IMR-90 (cell line): Measurements from ENCODE around the gene POLR1D. TPM values are rescaled to one million over a fixed set of nuclear protein-coding genes. Genes with fewer than 3 reads are reported as not detected.

Source experiments
- ATAC-seq: fragments of 200-7000 bp; cut with Tn5 transposase; 2 replicates; pipeline ENCODE4 v1.9.1; 2020; ENCODE audit warnings: low read depth, mild to moderate bottlenecking, moderate library complexity
- BruUV-seq: library from RNA; stranded (reverse); fragments of 400-500 nt; replicated peaks from 2 replicates; lab custom pipeline; 2021; lab: Mats Ljungman, UMichigan
- CTCF ChIA-PET: fragments of 300-600 bp; formaldehyde crosslinking; extraction: SDS; loops from one replicate; lab custom pipeline; 2021; ENCODE audit warnings: antibody characterized with exemption; lab: Yijun Ruan, JAX
- POLR2A ChIA-PET: fragments of 300-600 bp; sonication (Branson Sonifier 250); formaldehyde crosslinking; loops from one replicate; lab custom pipeline; 2022; ENCODE audit warnings: antibody characterized with exemption; ENCODE audit not compliant: unreplicated experiment; lab: Charles Lee
- DNase-seq: peaks from one replicate; pipeline ENCODE4 v3.0.0; 2013
- H2AFZ ChIP-seq: replicated peaks from 2 replicates; pipeline ENCODE3; 2013; ENCODE audit warnings: low read length, mild to moderate bottlenecking; ENCODE audit not compliant: poor library complexity
- H2AK5ac ChIP-seq: 2 replicates; pipeline ENCODE4 v1.6.1; 2013; ENCODE audit warnings: low read depth, low read length, inconsistent platforms
- H2AK9ac ChIP-seq: replicated peaks from 2 replicates; pipeline ENCODE3; 2013; ENCODE audit warnings: mild to moderate bottlenecking, low read depth, low read length, moderate library complexity; ENCODE audit not compliant: poor library complexity
- H2BK120ac ChIP-seq: 2 replicates; pipeline ENCODE4 v1.6.1; 2013; ENCODE audit warnings: low read depth, low read length, inconsistent platforms
- H2BK15ac ChIP-seq: 3 replicates; pipeline ENCODE4 v1.6.1; 2013; ENCODE audit warnings: low read depth, low read length, inconsistent platforms
- H2BK20ac ChIP-seq: 2 replicates; pipeline ENCODE4 v1.6.1; 2013; ENCODE audit warnings: low read depth, mild to moderate bottlenecking, inconsistent platforms, low read length, moderate library complexity
- H2BK5ac ChIP-seq: 2 replicates; pipeline ENCODE4 v1.6.1; 2013; ENCODE audit warnings: mild to moderate bottlenecking, low read depth, low read length, inconsistent platforms; ENCODE audit not compliant: poor library complexity, severe bottlenecking
- H3K14ac ChIP-seq: replicated peaks from 2 replicates; pipeline ENCODE4 v1.6.1; 2013; ENCODE audit warnings: low read depth, low read length, inconsistent platforms
- H3K18ac ChIP-seq: 2 replicates; pipeline ENCODE4 v1.6.1; 2013; ENCODE audit warnings: low read depth, low read length, control low read depth
- H3K23ac ChIP-seq: 2 replicates; pipeline ENCODE4 v1.6.1; 2013; ENCODE audit warnings: low read depth, low read length, inconsistent platforms
- H3K27ac ChIP-seq: 2 replicates; pipeline ENCODE4 v1.5.1; 2013; ENCODE audit warnings: mild to moderate bottlenecking, control low read depth, low read length; ENCODE audit not compliant: insufficient read depth
- H3K27me3 ChIP-seq: 2 replicates; pipeline ENCODE4 v1.6.1; 2013; ENCODE audit warnings: low read length; ENCODE audit not compliant: control insufficient read depth, insufficient read depth
- H3K36me3 ChIP-seq: 2 replicates; pipeline ENCODE4 v1.6.1; 2013; ENCODE audit warnings: low read length, mixed read lengths; ENCODE audit not compliant: control insufficient read depth, insufficient read depth
- H3K4ac ChIP-seq: 2 replicates; pipeline ENCODE4 v1.6.1; 2013; ENCODE audit warnings: low read depth, low read length, inconsistent platforms
- H3K4me1 ChIP-seq: 2 replicates; pipeline ENCODE4 v1.6.1; 2013; ENCODE audit warnings: low read length, mixed read lengths; ENCODE audit not compliant: control insufficient read depth, insufficient read depth
- H3K4me2 ChIP-seq: 2 replicates; pipeline ENCODE4 v1.6.1; 2013; ENCODE audit warnings: low read depth, mild to moderate bottlenecking, control low read depth, low read length, moderate library complexity
- H3K4me3 ChIP-seq: 2 replicates; pipeline ENCODE4 v1.5.1; 2013; ENCODE audit warnings: low read depth, mild to moderate bottlenecking, control low read depth, low read length, moderate library complexity; ENCODE audit not compliant: insufficient read depth
- H3K56ac ChIP-seq: 2 replicates; pipeline ENCODE4 v1.6.1; 2013; ENCODE audit warnings: low read length, inconsistent platforms; ENCODE audit not compliant: insufficient read depth; ENCODE audit errors: extremely low read depth
- H3K79me1 ChIP-seq, 2 experiments: 2 replicates each; pipeline ENCODE4 v1.6.1; 2013; ENCODE audit warnings: low read length in 2 of 2, inconsistent platforms in 1 of 2, low read depth in 1 of 2
- H3K9ac ChIP-seq: 2 replicates; pipeline ENCODE4 v1.6.1; 2013; ENCODE audit warnings: low read depth, low read length, control low read depth
- H3K9me1 ChIP-seq: 2 replicates; pipeline ENCODE4 v1.6.1; 2013; ENCODE audit warnings: low read length, inconsistent platforms; ENCODE audit not compliant: insufficient read depth
- H3K9me3 ChIP-seq: 2 replicates; pipeline ENCODE4 v1.6.1; 2013; ENCODE audit warnings: low read length; ENCODE audit not compliant: control insufficient read depth, insufficient read depth
- H4K20me1 ChIP-seq: 2 replicates; pipeline ENCODE4 v1.6.1; 2013; ENCODE audit warnings: low read length, inconsistent platforms; ENCODE audit not compliant: insufficient read depth
- H4K5ac ChIP-seq: 2 replicates; pipeline ENCODE4 v1.6.1; 2013; ENCODE audit warnings: mild to moderate bottlenecking, low read depth, low read length, control low read depth
- H4K8ac ChIP-seq, 2 experiments: 2 replicates each; pipeline ENCODE4 v1.6.1; 2013; ENCODE audit warnings: low read depth in 2 of 2, low read length in 2 of 2, control low read depth in 1 of 2, inconsistent platforms in 1 of 2
- H4K91ac ChIP-seq: 2 replicates; pipeline ENCODE4 v1.6.1; 2013; ENCODE audit warnings: low read depth, low read length, inconsistent platforms; ENCODE audit not compliant: insufficient read depth
- BHLHE40 ChIP-seq: fragments of 150-350 bp; IDR thresholded peaks from 2 replicates; pipeline ENCODE4 v1.6.1; 2016; ENCODE audit warnings: mild to moderate bottlenecking, low read depth, low read length
- CHD1 ChIP-seq: IDR thresholded peaks from 2 replicates; pipeline ENCODE4 v1.6.1; 2012; ENCODE audit warnings: low read depth, low read length, improper control_type of control experiment
- FOS ChIP-seq: fragments of 150-350 bp; IDR thresholded peaks from 2 replicates; pipeline ENCODE4 v1.6.1; 2016; ENCODE audit warnings: low read depth, low read length
- RCOR1 ChIP-seq: IDR thresholded peaks from 2 replicates; pipeline ENCODE4 v1.6.1; 2012; ENCODE audit warnings: mild to moderate bottlenecking, low read length, improper control_type of control experiment; ENCODE audit not compliant: insufficient replicate concordance
- RFX5 ChIP-seq: IDR thresholded peaks from 2 replicates; pipeline ENCODE4 v1.8.0; 2012; ENCODE audit warnings: low read depth, mild to moderate bottlenecking, low read length, moderate library complexity
- WGBS, 2 experiments: methylation state at CpG; one replicate each; pipeline versions ENCODE4 v1.1.5 to v1.1.7; 2013; ENCODE audit warnings: missing lambda C conversion rate in 2 of 2; ENCODE audit not compliant: insufficient read length in 1 of 2; ENCODE audit errors: extremely low coverage in 2 of 2; 5-methylcytosine and 5-hydroxymethylcytosine counted together
- dilution Hi-C: fragments of 300-500 bp; cut with HindIII; formaldehyde crosslinking; loops from one replicate; pipeline ENCODE4 v1.14.3; 2018; ENCODE audit warnings: low sequenced_read_pairs; ENCODE audit not compliant: unreplicated experiment
- in situ Hi-C: fragments of 300-500 bp; cut with MboI; formaldehyde crosslinking; loops from 3 replicates; pipeline ENCODE4 v1.14.3; 2019; ENCODE audit warnings: low sequenced_read_pairs, inconsistent platforms, mixed read lengths
- intact Hi-C: fragments of 100-400 bp; cut with micrococcal nuclease; formaldehyde crosslinking; loops from 2 replicates; pipeline ENCODE4 v1.10.0; 2022
- polyA plus RNA-seq, 3 experiments: library from polyadenylated mRNA; depleted of rRNA; stranded (reverse); fragments of >200 nt; gene quantifications; 2 replicates each; pipeline ENCODE4 v1.2.3, GENCODE V29; 2012; ENCODE audit warnings: low replicate concordance in 1 of 3
- total RNA-seq: library from RNA; depleted of rRNA; stranded (reverse); fragments of >200 nt; gene quantifications from 2 replicates; pipeline ENCODE4 v1.2.3, GENCODE V29; 2012
- TF ChIP-seq, protein P1 (sequence below): conservative IDR thresholded peaks from 2 replicates; pipeline ENCODE4 v1.5.1; 2012; ENCODE audit warnings: mild to moderate bottlenecking, low read depth, low read length, improper control_type of control experiment

The POLR1D gene
- total and polyA plus RNA-seq, 2 of the 4 experiments (the other 2 are of a cell fraction), result 65.4 to 110 TPM

DNA sequence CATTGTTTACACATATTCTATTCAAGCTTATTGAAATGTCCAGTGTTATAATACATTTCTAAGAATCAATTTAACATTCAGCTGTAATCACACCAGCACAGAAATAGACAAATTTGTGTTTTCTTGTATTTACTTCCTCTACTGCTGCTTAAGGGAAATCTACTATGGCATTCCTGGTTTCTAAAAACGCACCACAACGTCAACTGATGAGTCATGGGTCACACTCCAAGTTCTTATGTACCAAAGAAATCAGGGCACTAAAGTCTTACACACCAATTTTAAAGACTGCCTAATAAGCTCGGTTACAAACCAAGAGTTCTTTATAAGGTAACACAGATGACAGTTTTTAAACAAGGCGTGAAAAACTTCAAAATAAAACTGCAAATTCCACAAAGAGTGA lies 14.6 kb upstream of the POLR1D start:
- Histone ChIP-seq H2AK5ac (no peak overlapping the region), H2AFZ (no peak overlapping the region), H3K27ac (no peak overlapping the region), H3K56ac (no peak overlapping the region), H3K4me1 (no peaks in the 10 kb centered on the region), H3K79me1 (peaks cover 4 to 18% of the 10 kb centered on the region in 2 experiments), H2BK120ac (no peak overlapping the region), H3K18ac (no peak overlapping the region), H3K14ac (no peak overlapping the region), H3K4ac (no peak overlapping the region), H3K36me3 (no peaks in the 10 kb centered on the region), H3K4me2 (no peak overlapping the region), H2AK9ac (no peak overlapping the region), H2BK5ac (no peak overlapping the region), H4K20me1 (no peaks in the 10 kb centered on the region), H3K4me3 (no peak overlapping the region), H3K9ac (no peak overlapping the region), H2BK15ac (no peak overlapping the region), H4K8ac (no peak overlapping the region), H4K5ac (no peak overlapping the region), H3K9me1 (0 out of 2 replicates have a peak, but pooled peaks cover 2% of the 10 kb centered on the region), H3K9me3 (no peaks in the 10 kb centered on the region), H3K23ac (no peak overlapping the region), H4K91ac (no peak overlapping the region), H3K27me3 (no peaks in the 10 kb centered on the region), H2BK20ac (no peak overlapping the region)
- intact Hi-C loops, result no loop called here
- ChIA-PET CTCF (no interaction called here), POLR2A (no interaction called here)
- dilution Hi-C loops, result no loop called here
- TF ChIP-seq FOS (peak; percentile 85; the same call in 1 of the 2 replicates), RFX5 (no peak), CHD1 (no peak), RCOR1 (no peak), BHLHE40 (peak; percentile 47; the same call in 1 of the 2 replicates)
- TF ChIP-seq, protein P1, sequence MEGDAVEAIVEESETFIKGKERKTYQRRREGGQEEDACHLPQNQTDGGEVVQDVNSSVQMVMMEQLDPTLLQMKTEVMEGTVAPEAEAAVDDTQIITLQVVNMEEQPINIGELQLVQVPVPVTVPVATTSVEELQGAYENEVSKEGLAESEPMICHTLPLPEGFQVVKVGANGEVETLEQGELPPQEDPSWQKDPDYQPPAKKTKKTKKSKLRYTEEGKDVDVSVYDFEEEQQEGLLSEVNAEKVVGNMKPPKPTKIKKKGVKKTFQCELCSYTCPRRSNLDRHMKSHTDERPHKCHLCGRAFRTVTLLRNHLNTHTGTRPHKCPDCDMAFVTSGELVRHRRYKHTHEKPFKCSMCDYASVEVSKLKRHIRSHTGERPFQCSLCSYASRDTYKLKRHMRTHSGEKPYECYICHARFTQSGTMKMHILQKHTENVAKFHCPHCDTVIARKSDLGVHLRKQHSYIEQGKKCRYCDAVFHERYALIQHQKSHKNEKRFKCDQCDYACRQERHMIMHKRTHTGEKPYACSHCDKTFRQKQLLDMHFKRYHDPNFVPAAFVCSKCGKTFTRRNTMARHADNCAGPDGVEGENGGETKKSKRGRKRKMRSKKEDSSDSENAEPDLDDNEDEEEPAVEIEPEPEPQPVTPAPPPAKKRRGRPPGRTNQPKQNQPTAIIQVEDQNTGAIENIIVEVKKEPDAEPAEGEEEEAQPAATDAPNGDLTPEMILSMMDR, result no peak
- peak; percentile 90 for DNase-seq
- in situ Hi-C loops, result loop anchor here (25.0 kb wide), 1 partner anchor 620 kb away; no protein-coding TSS in a partner anchor
- BruUV-seq, result no TSS peak
- no CpG with 5 or more reads among the region's 4 CpGs for WGBS, 2 experiments
- ATAC-seq, result peak; percentile 90
